Subcutaneous adipose tissue (tissue), 4 donors: ENCODE measurements around the gene HDGFL1. TPM values are rescaled to one million over a fixed set of nuclear protein-coding genes. Genes with fewer than 3 reads are reported as not detected.

Source experiments
- CTCF ChIP-seq: fragments of 450-650 bp; IDR thresholded peaks from one replicate; pipeline ENCODE4 v1.5.1; 2016; ENCODE audit warnings: low read depth, mild to moderate bottlenecking, control low read depth, antibody characterized with exemption, moderate library complexity
- total RNA-seq, 4 donors: library from RNA; depleted of rRNA; stranded (reverse); fragments of >200 nt; gene quantifications; one replicate each; pipeline ENCODE4 v1.1.0, GENCODE V29; 2016

The HDGFL1 gene
- total RNA-seq, 4 donors from 2014 or later = not detected

DNA sequence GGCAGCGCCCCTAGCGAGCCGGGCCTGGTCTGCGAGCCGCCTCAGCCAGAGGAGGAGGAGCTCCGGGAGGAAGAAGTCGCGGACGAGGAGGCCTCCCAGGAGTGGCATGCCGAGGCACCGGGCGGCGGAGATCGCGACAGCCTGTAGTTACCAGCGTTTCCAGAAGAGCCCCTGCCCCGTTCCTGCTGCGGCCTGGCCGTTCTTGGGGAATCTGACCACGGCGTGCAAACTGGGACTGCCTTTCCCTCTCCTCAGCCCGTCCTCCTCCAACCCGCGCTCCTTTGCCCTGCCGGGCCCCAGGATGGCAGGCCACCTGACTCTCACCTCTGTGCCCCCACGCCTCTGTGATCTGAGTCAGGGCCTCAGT is 802 bp downstream of the HDGFL1 start:
- TF ChIP-seq CTCF = no peak

- TF ChIP-seq CTCF = no peak
Measured at GRCh38 chr6:22575190-22575589, 5.8 kb downstream of the HDGFL1 start.

DNA sequence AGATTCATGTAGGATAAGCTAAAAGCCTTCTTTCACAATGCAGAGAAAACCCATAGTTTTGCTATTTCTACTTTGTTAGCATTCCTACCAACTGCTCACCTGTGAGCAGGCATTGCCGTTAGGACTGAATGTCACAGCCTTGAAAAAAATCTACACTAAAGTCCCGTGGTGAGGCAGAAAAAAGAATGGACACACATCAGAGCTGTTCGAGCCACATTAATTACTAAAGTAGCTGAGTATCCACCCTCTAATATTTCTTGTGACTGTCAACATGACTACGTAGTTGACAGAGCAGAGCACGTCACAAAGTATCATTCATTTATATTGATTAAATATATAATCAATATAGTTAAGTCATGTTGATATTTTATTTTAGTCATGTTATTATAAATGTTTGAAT is 10.1 kb downstream of the HDGFL1 start:
- TF ChIP-seq CTCF = no peak

DNA sequence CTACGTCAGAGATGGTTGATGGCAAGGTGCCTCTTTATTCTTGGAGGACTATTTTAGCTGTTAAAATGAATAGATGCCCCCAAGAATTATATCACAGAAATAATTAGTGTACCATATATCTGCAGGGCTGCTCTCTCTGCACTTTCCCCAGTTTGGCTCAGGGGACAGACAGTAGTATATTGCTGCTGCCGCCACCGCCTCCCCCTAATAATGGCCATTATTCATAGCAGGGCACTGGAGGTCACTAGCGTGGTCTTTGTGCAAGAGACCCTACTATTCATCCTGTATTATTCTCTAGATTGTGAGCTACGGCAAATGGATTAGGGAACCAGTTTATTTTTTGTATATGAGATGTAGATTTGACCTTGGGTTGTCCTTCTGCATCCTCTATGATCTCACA is 11.0 kb downstream of the HDGFL1 start:
- TF ChIP-seq CTCF = no peak

DNA sequence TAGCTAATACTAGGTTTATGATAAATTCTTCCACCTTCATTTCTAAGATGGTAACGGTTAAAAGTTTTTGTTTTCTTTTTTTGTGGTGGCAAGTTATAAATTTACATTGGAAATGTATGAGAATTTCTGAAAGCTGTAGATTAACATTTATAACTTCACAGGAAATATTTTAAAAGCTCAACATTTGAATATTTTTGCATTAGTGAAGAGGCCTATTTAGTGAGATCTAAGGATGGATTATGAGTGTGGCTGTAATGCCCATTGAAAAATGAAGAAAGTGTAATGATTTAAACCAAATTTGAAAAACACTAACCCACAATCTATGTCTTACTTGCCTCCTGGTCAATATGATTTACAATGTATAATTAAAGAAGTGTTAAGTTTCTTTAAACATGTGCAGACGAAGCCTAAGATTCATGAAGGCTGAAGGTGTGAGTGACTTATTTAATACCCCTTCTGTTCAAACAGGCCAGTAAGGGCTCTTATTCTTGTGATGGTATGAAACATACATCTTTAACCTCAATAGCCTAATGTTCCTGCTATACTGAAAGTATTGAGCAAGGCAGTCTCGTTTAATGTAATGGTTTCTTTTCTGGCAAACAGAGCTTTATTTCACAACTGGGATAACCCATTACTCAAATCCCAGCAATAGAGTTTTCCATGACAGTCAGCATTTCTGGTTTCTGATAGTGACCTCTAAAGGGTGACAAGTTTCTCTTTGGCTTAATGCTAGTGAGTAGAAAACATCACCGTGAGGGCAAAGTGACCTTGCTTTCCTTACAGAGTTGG is 13.2 kb downstream of the HDGFL1 start:
- TF ChIP-seq CTCF = no peak

- no peak for TF ChIP-seq CTCF
Measured at GRCh38 chr6:22583230-22583629, 13.9 kb downstream of the HDGFL1 start.

DNA sequence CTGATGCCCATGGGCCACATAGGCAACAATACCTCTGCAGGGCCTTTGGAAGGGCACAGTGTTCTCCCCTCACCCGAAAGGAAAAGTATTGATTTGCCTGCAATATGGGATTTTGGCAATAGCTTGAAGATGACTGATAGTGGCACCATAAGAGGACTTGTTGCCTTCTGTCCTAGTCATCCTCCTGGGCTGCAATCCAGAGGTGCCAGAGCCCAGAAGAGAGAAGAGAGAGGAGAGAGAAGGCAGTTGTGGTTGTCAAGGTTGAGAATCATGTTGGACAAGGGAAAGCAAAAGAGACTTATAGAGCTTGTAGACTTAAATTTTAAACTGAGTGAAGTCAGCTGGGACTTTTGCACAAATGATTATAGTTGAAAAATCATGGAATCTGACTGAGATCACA is 14.6 kb downstream of the HDGFL1 start:
- TF ChIP-seq CTCF = no peak
